Natural killer cell treated with Interleukin-12 subunit alpha and Interleukin-12 subunit beta and Interleukin-15 and Interleukin-18, amount 100 ng/mL, for 72 hours (primary cell): Measurements from ENCODE around the gene POU5F2. TPM values are rescaled to one million over a fixed set of nuclear protein-coding genes. Genes with fewer than 3 reads are reported as not detected.
A peak's percentile ranks its signal among the peaks of the same experiment; 100 is the strongest.

Experiments
- ATAC-seq, 2 donors: fragments of 150-1000 bp; cut with Tn5 transposase in 1 of 2; sonication (Bioruptor Pico), chemical (Tn5 transposase) in 1 of 2; 2 replicates each; pipeline ENCODE4 v1.10.0; 2021
- DNase-seq: peaks from one replicate; pipeline ENCODE4 v3.0.0; 2022; ENCODE audit warnings: low spot score
- H3K27ac Mint-ChIP-seq, 2 donors: 1 replicate in 1 of 2; 2 replicates in 1 of 2; pipeline ENCODE4 v1.8.0; 2022; ENCODE audit warnings: mixed read lengths in 2 of 2, mild to moderate bottlenecking in 1 of 2, moderate library complexity in 1 of 2
- H3K27me3 Mint-ChIP-seq, 2 donors: 1 replicate in 1 of 2; 2 replicates in 1 of 2; pipeline ENCODE4 v1.8.0; 2022; ENCODE audit warnings: mixed read lengths in 2 of 2
- H3K36me3 Mint-ChIP-seq: one replicate; pipeline ENCODE4 v1.8.0; 2022; ENCODE audit warnings: mixed read lengths
- H3K4me1 Mint-ChIP-seq, 2 donors: 1 replicate in 1 of 2; 2 replicates in 1 of 2; pipeline ENCODE4 v1.8.0; 2022; ENCODE audit warnings: low read depth in 2 of 2, mixed read lengths in 2 of 2, mild to moderate bottlenecking in 1 of 2
- H3K4me3 Mint-ChIP-seq: one replicate; pipeline ENCODE4 v1.8.0; 2022; ENCODE audit warnings: mixed read lengths
- H3K9me3 Mint-ChIP-seq: 2 replicates; pipeline ENCODE4 v1.8.0; 2022; ENCODE audit warnings: mixed read lengths
- total RNA-seq, 2 donors: library from RNA; stranded (reverse); gene quantifications; one replicate each; pipeline ENCODE4 v1.2.3, GENCODE V29; 2022

Gene POU5F2
- total RNA-seq, 2 donors from 2014 or later: 3.3 to 4.9 TPM

DNA sequence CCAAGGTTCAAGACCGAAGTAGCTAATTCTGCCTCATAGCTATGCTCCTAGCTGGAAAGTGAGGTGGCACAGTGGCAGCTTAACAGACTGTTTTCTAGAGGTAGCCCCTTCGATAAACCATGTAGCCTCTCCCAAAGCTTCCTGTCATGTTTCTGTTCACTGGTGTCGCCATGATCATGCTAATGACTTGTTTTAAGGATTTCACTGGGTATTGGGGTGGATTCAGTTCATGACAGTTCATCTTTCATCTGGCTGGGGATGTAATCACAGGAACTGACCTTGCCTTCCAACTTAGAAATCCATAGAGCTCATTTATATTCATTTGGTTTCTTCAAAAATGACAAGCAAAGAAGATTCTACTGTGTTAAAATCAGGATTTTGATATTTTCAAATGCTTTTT lies 9.4 kb downstream of the POU5F2 start:
- no peak for DNase-seq
- H3K27ac Mint-ChIP-seq: no peak overlapping the region
- H3K9me3 Mint-ChIP-seq: no peaks in the 10 kb centered on the region
- ATAC-seq: no peak
- no peaks in the 10 kb centered on the region for H3K27me3 Mint-ChIP-seq
- peaks cover 2% of the 10 kb centered on the region for H3K36me3 Mint-ChIP-seq
- H3K4me3 Mint-ChIP-seq: no peak overlapping the region
- H3K4me1 Mint-ChIP-seq: peaks cover 0 to 7% of the 10 kb centered on the region in 2 donors

DNA sequence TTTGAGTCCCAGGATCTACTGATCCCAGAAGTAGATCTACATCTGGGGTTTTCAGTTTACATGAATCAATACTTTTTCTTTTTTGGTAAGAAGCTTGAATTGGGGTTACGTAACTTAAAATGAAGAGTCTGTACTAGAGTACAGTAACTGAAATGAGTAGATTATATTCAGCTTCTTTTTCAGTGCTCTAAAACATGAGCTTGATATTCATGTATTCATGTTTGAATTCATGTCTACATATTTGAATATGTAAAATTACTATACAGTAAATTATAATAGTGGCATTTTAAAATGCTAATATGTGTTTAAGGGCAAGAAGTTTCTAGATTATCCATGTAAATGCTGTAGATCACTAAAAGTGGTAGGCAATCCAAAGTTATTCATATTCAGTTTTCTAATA lies 14.8 kb downstream of the POU5F2 start:
- Mint-ChIP-seq H3K27me3 (no peaks in the 10 kb centered on the region), H3K27ac (no peak overlapping the region), H3K4me1 (peaks cover under 1 to 3% of the 10 kb centered on the region in 2 donors), H3K36me3 (no peaks in the 10 kb centered on the region), H3K4me3 (no peak overlapping the region), H3K9me3 (no peaks in the 10 kb centered on the region)
- DNase-seq: no peak
- ATAC-seq: no peak

DNA sequence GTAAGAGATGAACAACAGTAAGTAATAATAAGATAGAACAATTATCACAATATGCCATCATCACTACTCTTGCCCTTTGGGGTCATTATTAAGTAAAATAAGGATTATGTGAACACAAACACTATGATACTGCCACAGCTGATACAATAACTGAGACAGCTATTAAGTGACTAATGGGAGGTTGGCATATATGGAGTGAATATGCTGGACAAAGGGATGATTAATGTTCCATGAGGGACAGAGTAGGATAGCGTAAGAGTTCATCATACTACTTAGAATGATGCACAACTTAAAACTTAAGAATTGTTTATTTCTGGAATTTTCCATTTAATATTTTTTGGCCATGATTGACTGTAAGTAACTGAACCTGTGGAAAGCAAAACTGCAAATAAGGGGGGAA lies 16.6 kb downstream of the POU5F2 start:
- DNase-seq (no peak), ATAC-seq (no peak)
- H3K4me3 Mint-ChIP-seq: no peak overlapping the region
- H3K27me3 Mint-ChIP-seq: no peaks in the 10 kb centered on the region
- H3K27ac Mint-ChIP-seq: no peak overlapping the region
- H3K9me3 Mint-ChIP-seq: no peaks in the 10 kb centered on the region
- peaks cover 3 to 7% of the 10 kb centered on the region in 2 donors for H3K4me1 Mint-ChIP-seq
- no peaks in the 10 kb centered on the region for H3K36me3 Mint-ChIP-seq

DNA sequence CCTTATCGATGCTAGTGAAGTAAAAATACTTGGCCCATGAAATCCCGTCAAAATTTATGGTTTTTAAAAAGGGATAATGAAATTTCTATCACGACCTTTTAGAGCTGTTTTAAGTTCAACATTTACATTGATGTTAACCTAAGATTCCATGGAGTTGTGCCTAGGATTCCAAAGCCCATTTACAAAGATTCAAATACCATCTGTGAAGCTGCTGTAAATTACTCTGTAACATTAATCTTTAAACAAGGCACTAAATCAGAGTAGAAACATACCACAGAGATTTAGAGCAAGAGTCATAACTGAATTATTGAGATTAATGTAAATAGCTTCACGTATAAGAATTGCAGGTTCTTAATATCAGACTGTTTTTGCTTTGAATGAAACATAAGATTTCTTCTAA lies 17.7 kb downstream of the POU5F2 start:
- ATAC-seq: no peak
- Mint-ChIP-seq H3K4me3 (no peak overlapping the region), H3K36me3 (no peaks in the 10 kb centered on the region), H3K27ac (no peak overlapping the region), H3K9me3 (no peaks in the 10 kb centered on the region), H3K27me3 (no peaks in the 10 kb centered on the region), H3K4me1 (peaks cover 3 to 7% of the 10 kb centered on the region in 2 donors)
- no peak for DNase-seq

DNA sequence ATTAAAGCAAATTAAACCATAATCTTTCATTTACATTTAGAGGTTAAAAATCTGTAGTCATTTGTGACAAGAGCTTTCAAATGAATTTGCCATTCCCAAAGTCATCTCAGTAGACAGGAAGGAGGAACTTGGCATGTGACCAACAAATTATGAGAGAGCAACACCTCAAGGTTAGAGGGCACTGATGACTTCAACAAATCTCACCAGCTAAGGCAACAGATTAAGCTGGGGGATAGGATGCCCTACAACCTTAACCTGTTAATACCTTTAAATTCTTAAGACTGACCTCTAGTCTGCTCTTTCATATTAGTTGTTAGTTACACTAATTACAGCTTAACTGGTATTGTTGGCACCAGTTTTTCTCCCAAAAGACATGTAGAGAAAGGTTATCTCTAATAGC lies 18.4 kb downstream of the POU5F2 start:
- Mint-ChIP-seq H3K4me1 (peaks cover 3 to 7% of the 10 kb centered on the region in 2 donors), H3K4me3 (no peak overlapping the region), H3K27ac (no peak overlapping the region), H3K27me3 (no peaks in the 10 kb centered on the region), H3K36me3 (no peaks in the 10 kb centered on the region), H3K9me3 (no peaks in the 10 kb centered on the region)
- DNase-seq (no peak), ATAC-seq (no peak)

DNA sequence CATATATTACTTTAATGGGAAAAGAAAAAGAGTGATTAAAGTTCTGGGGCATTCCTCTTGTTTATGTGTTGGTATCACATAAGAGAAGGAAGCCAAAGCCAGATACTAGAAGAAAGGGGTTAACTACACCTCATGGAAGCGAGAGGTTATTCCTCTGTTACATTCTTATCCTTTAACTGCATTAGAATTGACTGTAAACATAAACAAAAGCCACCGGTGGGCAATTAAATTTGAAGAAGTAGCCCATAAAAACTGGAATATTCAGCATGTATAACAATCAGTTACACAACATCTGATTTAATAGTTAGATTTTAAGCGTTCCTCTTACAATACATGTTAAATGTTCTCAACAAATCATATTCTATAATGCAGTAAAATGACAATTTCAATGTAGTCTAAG lies 18.8 kb downstream of the POU5F2 start:
- Mint-ChIP-seq H3K4me1 (peaks cover 3 to 7% of the 10 kb centered on the region in 2 donors), H3K36me3 (no peaks in the 10 kb centered on the region), H3K27me3 (no peaks in the 10 kb centered on the region), H3K4me3 (no peak overlapping the region), H3K9me3 (no peaks in the 10 kb centered on the region), H3K27ac (no peak overlapping the region)
- ATAC-seq (no peak), DNase-seq (no peak)

DNA sequence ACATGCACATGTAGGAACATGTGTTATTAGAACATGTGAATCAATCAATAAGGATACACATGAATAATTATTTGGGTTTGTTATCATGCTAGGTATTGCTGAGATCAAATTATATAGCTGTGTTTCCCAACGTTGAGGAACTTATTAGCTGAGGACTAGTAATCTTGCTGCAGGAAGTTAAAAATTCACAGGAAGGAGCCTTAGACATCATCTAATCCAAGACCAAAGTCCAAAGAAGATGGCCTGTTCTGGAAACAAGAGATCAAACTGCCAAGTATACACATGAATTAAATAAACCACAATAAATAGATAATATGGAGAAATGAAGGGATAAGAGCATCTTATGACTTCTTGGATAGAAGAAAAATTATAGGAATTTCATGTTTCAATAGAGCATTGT lies 19.9 kb downstream of the POU5F2 start:
- peaks cover 6 to 16% of the 10 kb centered on the region in 2 donors for H3K4me1 Mint-ChIP-seq
- ATAC-seq: no peak
- no peak overlapping the region for H3K27ac Mint-ChIP-seq
- H3K4me3 Mint-ChIP-seq: no peak overlapping the region
- DNase-seq: no peak
- H3K36me3 Mint-ChIP-seq: no peaks in the 10 kb centered on the region
- no peaks in the 10 kb centered on the region for H3K9me3 Mint-ChIP-seq
- H3K27me3 Mint-ChIP-seq: no peaks in the 10 kb centered on the region

DNA sequence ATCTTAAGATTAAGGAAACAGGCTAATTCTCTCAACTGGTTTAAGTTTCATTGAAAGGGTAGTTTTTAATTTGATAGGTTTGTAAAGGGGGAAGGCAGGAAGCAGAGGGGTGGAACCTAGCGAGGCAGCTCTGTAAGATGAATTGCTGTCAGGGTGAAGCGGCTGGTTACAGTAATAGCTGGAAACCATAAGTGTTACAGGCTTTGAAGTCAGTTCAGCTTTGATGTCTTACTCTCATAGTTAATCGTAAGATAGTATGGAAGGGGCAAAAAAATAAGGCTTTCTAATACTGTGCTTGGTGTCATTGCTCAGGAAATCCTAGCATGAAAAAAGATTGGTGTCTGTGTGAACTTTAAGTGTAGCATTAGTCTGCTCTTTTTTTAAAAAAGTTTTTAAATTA lies 20.3 kb downstream of the POU5F2 start:
- H3K27ac Mint-ChIP-seq: no peak overlapping the region
- H3K36me3 Mint-ChIP-seq: no peaks in the 10 kb centered on the region
- ATAC-seq (peak in 1 of 2 donors; percentile 82), DNase-seq (no peak)
- peaks cover 6 to 18% of the 10 kb centered on the region in 2 donors for H3K4me1 Mint-ChIP-seq
- H3K27me3 Mint-ChIP-seq: no peaks in the 10 kb centered on the region
- H3K9me3 Mint-ChIP-seq: no peaks in the 10 kb centered on the region
- no peak overlapping the region for H3K4me3 Mint-ChIP-seq

DNA sequence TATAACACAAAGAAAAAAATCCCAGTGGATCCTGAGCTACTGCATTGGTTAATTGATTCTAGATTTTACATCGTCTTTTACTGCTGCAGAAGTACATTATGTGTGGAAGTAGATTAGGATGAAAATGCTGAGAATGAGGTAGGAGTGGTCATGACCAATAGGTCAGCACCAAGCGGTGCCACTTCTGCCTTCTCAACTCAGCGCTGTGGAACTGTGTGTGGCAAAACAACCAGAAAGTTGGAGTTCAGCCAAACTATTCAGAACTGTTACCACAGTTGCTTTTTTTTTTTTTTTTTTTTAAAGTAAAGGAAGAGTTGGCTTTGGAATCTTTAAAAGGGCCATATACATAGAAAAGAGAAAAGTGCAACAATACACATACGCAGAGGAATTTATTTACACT lies 24.2 kb downstream of the POU5F2 start:
- ATAC-seq (no peak), DNase-seq (no peak)
- Mint-ChIP-seq H3K27ac (no peak overlapping the region), H3K4me3 (no peak overlapping the region), H3K9me3 (no peaks in the 10 kb centered on the region), H3K36me3 (no peaks in the 10 kb centered on the region), H3K4me1 (peaks cover 14 to 26% of the 10 kb centered on the region in 2 donors), H3K27me3 (no peaks in the 10 kb centered on the region)

DNA sequence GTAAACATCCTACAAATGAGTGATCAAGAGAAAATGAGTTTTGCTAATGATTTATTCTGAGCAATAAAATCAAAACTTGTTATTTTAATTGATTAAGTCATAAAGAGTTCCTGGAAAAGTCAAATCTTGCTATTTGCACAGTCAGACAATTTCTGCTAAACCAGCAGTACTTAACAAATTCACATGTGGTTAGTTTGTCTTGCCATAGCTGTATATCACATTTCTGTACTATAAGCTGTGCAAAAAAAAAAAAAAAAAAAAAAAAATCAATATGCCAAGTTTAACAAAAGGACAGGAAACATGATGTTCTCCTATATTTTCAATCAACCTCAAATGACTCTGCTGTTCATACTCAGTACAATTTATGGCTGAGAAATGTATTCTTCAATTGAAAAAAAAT lies 24.9 kb downstream of the POU5F2 start:
- Mint-ChIP-seq H3K36me3 (no peaks in the 10 kb centered on the region), H3K4me3 (no peak overlapping the region), H3K27ac (peak overlapping the region in 1 of 2 donors; percentile 48), H3K9me3 (no peaks in the 10 kb centered on the region), H3K4me1 (peaks cover 16 to 24% of the 10 kb centered on the region in 2 donors), H3K27me3 (no peaks in the 10 kb centered on the region)
- ATAC-seq (peak; percentile 43 to 49), DNase-seq (no peak)

DNA sequence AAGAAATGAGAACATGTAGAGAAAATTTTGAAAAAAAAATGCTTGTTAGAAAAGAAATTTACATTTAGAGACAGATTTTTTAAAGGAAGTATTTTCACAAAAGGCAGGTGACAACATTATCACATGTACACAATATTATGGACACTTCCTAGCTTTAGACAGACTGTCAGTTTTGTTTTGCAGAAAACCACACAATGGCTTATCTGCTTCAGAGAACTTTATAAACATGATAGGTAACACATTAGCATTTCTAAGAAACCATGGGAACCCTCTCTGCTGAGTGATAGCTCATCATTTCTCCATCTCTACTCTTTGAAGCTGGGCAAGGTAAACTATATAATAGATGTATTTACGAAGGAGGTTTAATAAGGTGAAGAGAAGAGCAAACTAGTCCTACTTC lies 25.6 kb downstream of the POU5F2 start:
- no peak for DNase-seq
- Mint-ChIP-seq H3K4me1 (peaks cover 15 to 19% of the 10 kb centered on the region in 2 donors), H3K4me3 (peak overlapping the region; percentile 67), H3K27me3 (no peaks in the 10 kb centered on the region), H3K27ac (peak overlapping the region; percentile 34 to 48), H3K36me3 (no peaks in the 10 kb centered on the region), H3K9me3 (no peaks in the 10 kb centered on the region)
- ATAC-seq: peak in 1 of 2 donors; percentile 45

DNA sequence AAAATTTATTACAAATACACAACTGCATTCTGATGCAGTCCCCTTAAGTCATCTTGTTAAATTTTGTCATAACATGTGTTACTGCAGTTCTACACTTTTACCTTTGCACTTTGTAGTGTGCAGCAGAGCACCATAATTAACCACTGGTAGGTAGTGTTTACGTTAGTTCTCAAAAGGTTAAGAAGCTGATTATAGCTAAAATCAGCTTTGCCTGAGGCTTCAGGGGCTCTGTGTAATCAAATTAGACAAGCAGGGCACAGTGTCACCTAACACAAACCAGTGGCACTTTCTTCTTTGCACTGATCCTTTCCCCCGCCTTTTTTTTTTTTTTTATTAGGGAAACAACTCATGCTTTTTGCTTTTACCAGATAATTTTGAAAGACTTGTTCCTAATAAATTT lies 26.1 kb downstream of the POU5F2 start:
- no peak for ATAC-seq
- H3K27me3 Mint-ChIP-seq: no peaks in the 10 kb centered on the region
- no peak for DNase-seq
- H3K4me1 Mint-ChIP-seq: peaks cover 15 to 19% of the 10 kb centered on the region in 2 donors
- no peaks in the 10 kb centered on the region for H3K9me3 Mint-ChIP-seq
- peak overlapping the region in 1 of 2 donors; percentile 48 for H3K27ac Mint-ChIP-seq
- H3K4me3 Mint-ChIP-seq: no peak overlapping the region
- no peaks in the 10 kb centered on the region for H3K36me3 Mint-ChIP-seq

DNA sequence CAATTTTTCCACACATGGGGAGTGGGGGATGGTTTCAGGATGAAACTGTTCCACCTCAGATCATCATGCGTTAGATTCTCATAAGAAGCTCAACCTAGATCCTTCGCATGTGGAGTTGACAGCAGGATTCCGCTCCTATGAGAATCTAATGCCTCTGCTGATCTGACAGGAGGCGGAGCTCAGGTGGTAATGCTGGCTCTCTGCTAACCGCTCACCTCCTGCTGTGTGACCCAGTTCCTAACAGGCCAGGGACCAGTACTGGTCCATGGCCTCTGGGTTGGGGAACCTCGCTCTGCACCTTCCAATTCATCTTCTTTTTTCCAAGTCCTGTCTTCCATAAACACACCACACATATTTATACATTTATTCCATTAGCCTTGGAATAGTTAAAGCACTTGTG lies 33.0 kb downstream of the POU5F2 start:
- ATAC-seq (no peak), DNase-seq (no peak)
- Mint-ChIP-seq H3K27me3 (no peaks in the 10 kb centered on the region), H3K4me3 (no peak overlapping the region), H3K9me3 (no peaks in the 10 kb centered on the region), H3K27ac (no peak overlapping the region), H3K36me3 (no peaks in the 10 kb centered on the region), H3K4me1 (peaks cover 5 to 14% of the 10 kb centered on the region in 2 donors)

DNA sequence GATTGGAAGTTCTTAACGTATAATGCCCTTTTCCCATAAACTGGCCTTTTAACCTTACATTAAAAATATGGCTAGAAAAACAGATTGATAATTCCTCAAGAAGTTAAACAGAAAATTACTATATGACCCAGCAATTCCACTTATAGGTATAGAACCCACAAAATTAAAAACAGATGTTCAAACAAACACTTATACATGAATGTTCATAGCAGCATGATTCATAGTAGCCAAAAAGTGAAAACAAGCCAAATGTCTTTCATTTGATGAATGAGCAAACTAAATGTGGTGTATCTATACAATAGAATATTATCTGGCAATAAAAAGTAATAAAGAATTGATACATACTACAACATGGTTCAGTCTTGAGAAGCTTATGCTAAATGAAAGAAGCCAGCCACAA lies 35.5 kb downstream of the POU5F2 start:
- DNase-seq (no peak), ATAC-seq (no peak)
- Mint-ChIP-seq H3K27me3 (no peaks in the 10 kb centered on the region), H3K4me3 (no peak overlapping the region), H3K9me3 (no peaks in the 10 kb centered on the region), H3K27ac (no peak overlapping the region), H3K4me1 (peaks cover 11 to 16% of the 10 kb centered on the region in 2 donors), H3K36me3 (no peaks in the 10 kb centered on the region)

DNA sequence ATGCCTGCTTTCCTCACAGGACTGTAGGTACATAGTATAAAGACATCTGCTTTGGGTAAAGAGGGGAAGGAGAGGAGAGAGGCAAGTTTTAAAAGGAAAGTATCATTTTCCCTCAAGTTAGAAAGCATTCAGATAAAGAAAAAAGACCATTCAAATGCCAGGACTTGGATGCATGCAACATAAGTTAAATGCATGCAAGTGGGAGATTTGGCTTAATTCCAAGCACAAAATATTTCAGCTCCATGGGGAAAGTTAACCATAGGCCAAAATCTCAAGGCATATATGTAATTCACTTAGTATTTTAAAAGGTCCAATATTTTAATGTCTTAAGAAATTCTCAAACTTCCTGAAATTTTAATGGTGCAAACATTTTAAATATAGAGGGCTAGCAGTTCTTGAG lies 36.4 kb downstream of the POU5F2 start:
- H3K27me3 Mint-ChIP-seq: no peaks in the 10 kb centered on the region
- H3K36me3 Mint-ChIP-seq: no peaks in the 10 kb centered on the region
- H3K9me3 Mint-ChIP-seq: no peaks in the 10 kb centered on the region
- peaks cover 11 to 16% of the 10 kb centered on the region in 2 donors for H3K4me1 Mint-ChIP-seq
- H3K4me3 Mint-ChIP-seq: no peak overlapping the region
- H3K27ac Mint-ChIP-seq: no peak overlapping the region
- ATAC-seq: no peak
- no peak for DNase-seq
